NCI-H1694 (cell line): Measurements from ENCODE around the gene TGDS.

Experiments used
- DNase-seq: peaks from one replicate; lab custom pipeline; 2025; lab: John Stamatoyannopoulos, UW

The TGDS gene

GRCh38 chr13:94601446-94602431, 5.8 kb upstream of the TGDS start, which contains the start of gene GPR180:
TSS of gene GPR180 (plus strand) at chr13:94601857. CDS start at chr13:94601928, 71 bp downstream.
- DNase-seq = peak; percentile 99

- no peak for DNase-seq
These were observed 3.9 kb upstream of the TGDS start for GRCh38 chr13:94599877-94600276.

- DNase-seq = no peak
These were observed 2.3 kb upstream of the TGDS start for GRCh38 chr13:94598281-94598680.

- DNase-seq = no peak
These were observed 621 bp upstream of the TGDS start for GRCh38 chr13:94596575-94596971.

GRCh38 chr13:94595001-94595949, 677 bp downstream of the TGDS start:
- DNase-seq = no peak

GRCh38 chr13:94590744-94591143, 5.2 kb downstream of the TGDS start:
- DNase-seq = no peak

- no peak for DNase-seq
These were observed 7.4 kb downstream of the TGDS start for GRCh38 chr13:94588541-94588940.

- no peak for DNase-seq
These were observed 9.6 kb downstream of the TGDS start for GRCh38 chr13:94586371-94586770.

- no peak for DNase-seq
These were observed 10.3 kb downstream of the TGDS start for GRCh38 chr13:94585543-94586101.

GRCh38 chr13:94583926-94584325, 12.0 kb downstream of the TGDS start:
- no peak for DNase-seq

GRCh38 chr13:94579063-94579462, 16.9 kb downstream of the TGDS start:
- DNase-seq = no peak

- DNase-seq = no peak
These were observed 26.3 kb downstream of the TGDS start for GRCh38 chr13:94569615-94570014.

GRCh38 chr13:94568443-94568842, 27.5 kb downstream of the TGDS start:
- no peak for DNase-seq

GRCh38 chr13:94567581-94567980, 28.4 kb downstream of the TGDS start:
- DNase-seq = no peak

- DNase-seq = no peak
These were observed 34.8 kb downstream of the TGDS start for GRCh38 chr13:94561126-94561525.

- no peak for DNase-seq
These were observed 35.8 kb downstream of the TGDS start for GRCh38 chr13:94560116-94560515.

- DNase-seq = no peak
These were observed 36.6 kb downstream of the TGDS start for GRCh38 chr13:94559222-94559795.

GRCh38 chr13:94558716-94559115, 37.2 kb downstream of the TGDS start:
- DNase-seq = no peak

GRCh38 chr13:94557684-94558235, 38.2 kb downstream of the TGDS start:
- no peak for DNase-seq

GRCh38 chr13:94556621-94557020, 39.3 kb downstream of the TGDS start:
- DNase-seq = peak; percentile 10

- DNase-seq = no peak
These were observed 39.9 kb downstream of the TGDS start for GRCh38 chr13:94556041-94556440.
